ENCODE data around the gene NGDN.

The NGDN gene

DNA sequence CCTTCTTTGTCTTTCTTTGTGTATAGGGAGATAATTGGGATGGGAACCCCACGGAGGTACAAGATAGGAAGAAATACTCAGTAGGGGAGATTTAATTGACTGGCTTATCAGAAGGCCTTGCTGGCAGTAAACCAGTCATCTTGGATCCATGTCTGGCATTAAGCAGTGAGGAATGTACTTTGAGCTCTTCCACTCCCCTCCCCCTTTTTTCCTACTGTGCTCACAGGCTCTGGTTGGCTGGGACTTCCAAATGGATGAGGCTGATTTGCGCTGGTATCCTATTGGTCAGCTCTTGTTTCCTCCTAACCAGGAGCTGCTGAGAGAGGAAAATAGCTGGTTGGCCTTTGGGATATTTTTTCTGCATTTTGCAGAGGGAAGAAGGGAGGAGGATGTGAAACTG, 24.7 kb downstream of the NGDN start:
- in situ Hi-C loops (cut with HindIII; ENCODE audit: low pct_ligation_motif_present, low sequenced_read_pairs) = no loop called here
- Histone ChIP-seq H3K27ac (no peak overlapping the region), H3K27me3 (replicated peaks) (no peaks in the 10 kb centered on the region), H3K4me3 (ENCODE audit: low read depth, low read length) (no peak overlapping the region), H3K36me3 (replicated peaks) (no peaks in the 10 kb centered on the region)
- TF ChIP-seq, protein P1, sequence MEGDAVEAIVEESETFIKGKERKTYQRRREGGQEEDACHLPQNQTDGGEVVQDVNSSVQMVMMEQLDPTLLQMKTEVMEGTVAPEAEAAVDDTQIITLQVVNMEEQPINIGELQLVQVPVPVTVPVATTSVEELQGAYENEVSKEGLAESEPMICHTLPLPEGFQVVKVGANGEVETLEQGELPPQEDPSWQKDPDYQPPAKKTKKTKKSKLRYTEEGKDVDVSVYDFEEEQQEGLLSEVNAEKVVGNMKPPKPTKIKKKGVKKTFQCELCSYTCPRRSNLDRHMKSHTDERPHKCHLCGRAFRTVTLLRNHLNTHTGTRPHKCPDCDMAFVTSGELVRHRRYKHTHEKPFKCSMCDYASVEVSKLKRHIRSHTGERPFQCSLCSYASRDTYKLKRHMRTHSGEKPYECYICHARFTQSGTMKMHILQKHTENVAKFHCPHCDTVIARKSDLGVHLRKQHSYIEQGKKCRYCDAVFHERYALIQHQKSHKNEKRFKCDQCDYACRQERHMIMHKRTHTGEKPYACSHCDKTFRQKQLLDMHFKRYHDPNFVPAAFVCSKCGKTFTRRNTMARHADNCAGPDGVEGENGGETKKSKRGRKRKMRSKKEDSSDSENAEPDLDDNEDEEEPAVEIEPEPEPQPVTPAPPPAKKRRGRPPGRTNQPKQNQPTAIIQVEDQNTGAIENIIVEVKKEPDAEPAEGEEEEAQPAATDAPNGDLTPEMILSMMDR (IDR thresholded peaks at IDR 0.05; ENCODE audit: low read depth, low read length, missing control alignments) = no peak
- DNase-seq = peak; percentile 42

DNA sequence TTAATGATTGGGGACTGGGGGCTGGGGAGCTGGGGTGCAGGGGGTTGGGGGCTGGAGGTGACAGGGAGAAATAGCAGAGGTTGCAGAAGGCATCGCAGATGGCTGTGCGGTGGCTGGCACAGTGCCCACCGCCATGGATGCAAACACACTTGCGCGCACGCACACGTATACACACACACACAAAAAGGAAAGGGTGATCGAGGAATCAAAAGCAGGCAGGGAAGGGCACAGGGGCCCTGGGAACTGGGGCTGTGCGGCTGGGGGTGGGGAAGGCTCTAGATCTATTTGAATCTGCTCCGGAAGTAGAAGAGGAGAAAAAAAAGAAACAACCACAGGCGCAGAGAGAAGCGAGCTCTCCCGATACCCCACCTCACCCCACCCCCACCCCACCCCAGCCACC, 42.7 kb downstream of the NGDN start:
- Histone ChIP-seq H3K4me3 (ENCODE audit: low read depth, low read length) (no peak overlapping the region), H3K27me3 (replicated peaks) (no peaks in the 10 kb centered on the region), H3K36me3 (replicated peaks) (no peaks in the 10 kb centered on the region), H3K27ac (no peak overlapping the region)
- DNase-seq = no peak
- in situ Hi-C loops (cut with HindIII; ENCODE audit: low pct_ligation_motif_present, low sequenced_read_pairs) = no loop called here
- TF ChIP-seq, protein P1 (IDR thresholded peaks at IDR 0.05; ENCODE audit: low read depth, low read length, missing control alignments) = no peak

DNA sequence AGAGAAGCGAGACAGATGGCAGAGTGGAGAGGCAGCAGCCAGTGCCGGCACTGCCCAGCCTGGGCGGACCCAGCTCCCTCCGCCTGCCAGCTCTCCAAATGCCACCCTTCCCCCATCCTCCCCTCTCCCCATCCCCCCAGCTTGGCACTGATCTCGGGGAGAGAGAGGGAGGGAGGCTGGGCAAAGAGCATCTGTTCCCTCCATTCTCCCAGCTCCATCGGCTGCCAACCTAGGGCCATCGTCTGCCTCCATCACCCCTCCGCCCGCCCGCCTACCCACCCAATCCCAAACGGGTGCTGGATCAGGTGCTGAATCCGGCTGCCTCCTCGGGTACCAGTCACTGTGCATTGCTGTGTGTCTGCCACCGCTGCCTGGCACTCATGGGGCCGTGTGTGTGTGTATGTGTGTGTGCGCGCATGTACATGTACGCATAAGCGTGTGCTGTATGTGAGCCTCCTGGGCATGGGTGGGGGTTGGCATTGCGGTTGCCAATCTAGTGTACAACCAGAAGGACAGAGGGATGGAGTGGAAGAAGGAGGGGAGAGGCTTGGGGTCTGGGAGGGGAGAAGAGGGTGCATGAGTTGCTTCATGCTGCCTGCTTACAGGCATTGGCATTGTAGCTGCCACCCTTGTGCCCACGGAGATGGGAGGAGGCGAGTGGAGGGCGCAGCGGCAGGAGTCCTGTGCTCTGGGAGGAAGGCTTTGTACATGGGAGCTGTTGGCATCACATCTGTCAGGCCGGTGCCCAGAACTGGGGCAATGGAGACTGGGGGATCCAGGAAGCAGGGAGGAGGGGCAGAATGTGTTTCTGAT, 43.7 kb downstream of the NGDN start:
- Histone ChIP-seq H3K27me3 (replicated peaks) (no peaks in the 10 kb centered on the region), H3K36me3 (replicated peaks) (no peaks in the 10 kb centered on the region), H3K4me3 (ENCODE audit: low read depth, low read length) (no peak overlapping the region), H3K27ac (no peak overlapping the region)
- DNase-seq = no peak
- TF ChIP-seq, protein P1 (IDR thresholded peaks at IDR 0.05; ENCODE audit: low read depth, low read length, missing control alignments) = no peak
- in situ Hi-C loops (cut with HindIII; ENCODE audit: low pct_ligation_motif_present, low sequenced_read_pairs) = no loop called here

DNA sequence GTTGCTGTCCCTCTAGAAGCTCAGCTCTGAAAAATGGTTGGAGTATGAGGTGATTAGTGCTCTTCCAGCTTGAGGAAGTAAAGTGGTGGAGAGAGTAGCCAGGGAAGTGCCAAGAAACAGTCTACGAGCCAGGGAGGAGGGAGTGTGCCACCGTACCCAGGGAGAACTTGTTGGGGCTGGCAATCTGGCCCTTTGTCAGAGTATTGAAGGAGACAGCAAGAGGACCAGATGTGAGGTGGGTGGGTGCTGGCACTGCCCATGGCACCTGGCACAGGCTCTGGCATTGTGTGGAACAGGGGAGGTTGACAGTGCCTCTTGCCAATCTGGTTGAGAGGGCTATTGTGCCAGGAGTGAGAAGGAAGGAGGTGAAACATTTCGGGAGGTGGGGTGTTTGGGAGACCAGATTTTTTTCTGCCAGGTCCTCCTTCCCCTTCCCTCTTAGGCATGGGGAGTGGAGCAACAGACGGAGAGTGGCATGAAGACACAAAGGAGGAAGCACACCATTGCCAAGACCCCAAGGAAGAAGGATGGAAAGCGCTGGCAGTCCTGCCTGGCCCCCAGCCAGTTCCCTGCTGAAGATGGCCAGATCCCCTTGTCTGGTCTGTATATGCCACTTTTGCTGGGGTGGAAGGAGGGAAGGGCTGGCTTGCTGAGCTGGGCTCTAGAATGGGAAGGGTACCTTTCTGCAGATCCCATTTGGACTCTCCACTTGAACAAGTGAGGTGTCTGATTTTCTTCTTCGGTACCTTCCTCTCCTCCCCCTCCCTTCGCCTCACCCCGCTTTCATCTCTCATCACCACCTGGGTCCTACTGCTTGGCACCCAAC, 44.5 kb downstream of the NGDN start:
- TF ChIP-seq, protein P1 (IDR thresholded peaks at IDR 0.05; ENCODE audit: low read depth, low read length, missing control alignments) = no peak
- in situ Hi-C loops (cut with HindIII; ENCODE audit: low pct_ligation_motif_present, low sequenced_read_pairs) = no loop called here
- Histone ChIP-seq H3K27me3 (replicated peaks) (no peaks in the 10 kb centered on the region), H3K27ac (no peak overlapping the region), H3K36me3 (replicated peaks) (no peaks in the 10 kb centered on the region), H3K4me3 (ENCODE audit: low read depth, low read length) (no peak overlapping the region)
- no peak for DNase-seq

DNA sequence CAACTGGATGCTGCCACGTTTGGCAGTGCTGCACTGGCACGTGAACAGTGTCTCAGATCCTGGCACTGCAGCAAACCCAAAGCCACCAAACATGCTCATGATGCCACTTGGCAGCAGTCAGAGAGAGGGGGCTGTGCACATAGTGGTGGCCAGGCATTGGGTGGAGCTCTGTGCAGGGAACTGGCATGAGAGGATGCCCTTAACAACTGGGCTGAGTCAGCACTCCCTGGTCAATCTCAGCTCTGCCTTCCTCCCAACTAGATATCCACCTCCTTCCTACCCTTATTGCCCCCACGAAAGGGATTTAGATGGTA, 45.1 kb downstream of the NGDN start:
- in situ Hi-C loops (cut with HindIII; ENCODE audit: low pct_ligation_motif_present, low sequenced_read_pairs) = no loop called here
- H3K27ac ChIP-seq = no peak overlapping the region
- TF ChIP-seq, protein P1 (IDR thresholded peaks at IDR 0.05; ENCODE audit: low read depth, low read length, missing control alignments) = no peak
- no peak overlapping the region for H3K4me3 ChIP-seq (ENCODE audit: low read depth, low read length)
- no peaks in the 10 kb centered on the region for H3K27me3 ChIP-seq (replicated peaks)
- DNase-seq = no peak
- H3K36me3 ChIP-seq (replicated peaks) = no peaks in the 10 kb centered on the region

All from brain microvascular endothelial cell (primary cell).